Neural cell (in vitro differentiated cells): ENCODE measurements around the gene ATP12A. TPM values are rescaled to one million over a fixed set of nuclear protein-coding genes. Genes with fewer than 3 reads are reported as not detected.

Source experiments
- H2AFZ ChIP-seq: fragments of 200-600, 300-800 bp; sonication (generic), shearing (Covaris generic); 2 replicates; pipeline ENCODE4 v1.6.0; 2014; ENCODE audit warnings: low read depth, mild to moderate bottlenecking, antibody characterized with exemption, low read length, moderate library complexity
- H3F3A ChIP-seq: fragments of 200-600 bp; shearing (Covaris generic); 2 replicates; pipeline ENCODE4 v1.6.1; 2016; ENCODE audit warnings: mild to moderate bottlenecking, moderate library complexity, mixed read lengths, antibody characterized with exemption, low read length; ENCODE audit not compliant: insufficient read depth, poor library complexity, severe bottlenecking
- H3K27ac ChIP-seq: fragments of 200-600, 300-800 bp; sonication (generic), shearing (Covaris generic); 2 replicates; pipeline ENCODE4 v1.5.1; 2014; ENCODE audit warnings: mild to moderate bottlenecking, low read length, moderate library complexity
- H3K27me3 ChIP-seq: fragments of 300-800, 200-600 bp; sonication (generic), shearing (Covaris generic); 2 replicates; pipeline ENCODE4 v1.6.0; 2014; ENCODE audit warnings: mild to moderate bottlenecking, low read depth, low read length, moderate library complexity; ENCODE audit not compliant: insufficient read depth
- H3K36me3 ChIP-seq: fragments of 300-800, 200-600 bp; sonication (generic), shearing (Covaris generic); 2 replicates; pipeline ENCODE4 v1.5.1; 2014; ENCODE audit warnings: mild to moderate bottlenecking, antibody characterized with exemption, low read length, moderate library complexity; ENCODE audit not compliant: insufficient read depth
- H3K4me2 ChIP-seq: fragments of 300-800, 200-600 bp; sonication (generic), shearing (Covaris generic); 2 replicates; pipeline ENCODE4 v1.6.0; 2014; ENCODE audit warnings: mild to moderate bottlenecking, low read length
- H3K4me3 ChIP-seq: fragments of 300-800, 200-600 bp; sonication (generic), shearing (Covaris generic); 2 replicates; pipeline ENCODE4 v1.5.1; 2014; ENCODE audit warnings: mild to moderate bottlenecking, low read length, moderate library complexity
- H3K79me2 ChIP-seq: fragments of 200-600 bp; shearing (Covaris generic); replicated peaks from 2 replicates; pipeline ENCODE4 v1.6.0; 2014; ENCODE audit warnings: mild to moderate bottlenecking, low read length, moderate library complexity; ENCODE audit not compliant: insufficient read depth
- H3K9ac ChIP-seq: fragments of 300-800, 200-600 bp; sonication (generic), shearing (Covaris generic); 2 replicates; pipeline ENCODE4 v1.6.1; 2016; ENCODE audit warnings: mild to moderate bottlenecking, low read length, mixed read lengths
- H3K9me2 ChIP-seq: fragments of 200-600 bp; shearing (Covaris generic); 2 replicates; pipeline ENCODE4 v1.6.1; 2016; ENCODE audit warnings: mild to moderate bottlenecking, low read length, mixed read lengths; ENCODE audit not compliant: insufficient read depth
- H3K9me3 ChIP-seq: fragments of 200-600, 300-800 bp; sonication (generic), shearing (Covaris generic); 2 replicates; pipeline ENCODE4 v1.6.1; 2016; ENCODE audit warnings: mild to moderate bottlenecking, mixed run types, low read length, moderate library complexity, mixed read lengths
- H4K20me1 ChIP-seq: fragments of 200-600 bp; shearing (Covaris generic); 2 replicates; pipeline ENCODE4 v1.6.1; 2016; ENCODE audit warnings: mild to moderate bottlenecking, mixed run types; ENCODE audit not compliant: insufficient read depth
- EP300 ChIP-seq: fragments of 450-650 bp; conservative IDR thresholded peaks from 2 replicates; pipeline ENCODE4 v1.6.1; 2014; ENCODE audit warnings: antibody characterized with exemption, mild to moderate bottlenecking, moderate library complexity; ENCODE audit not compliant: poor library complexity, severe bottlenecking
- EZH2 ChIP-seq: fragments of 200-600, 300-800 bp; shearing (Covaris generic), sonication (generic); IDR thresholded peaks from 2 replicates; pipeline ENCODE4 v1.6.1; 2014; ENCODE audit warnings: antibody characterized with exemption, low read length, borderline replicate concordance, mild to moderate bottlenecking; ENCODE audit not compliant: insufficient read depth, poor library complexity, severe bottlenecking
- MXI1 ChIP-seq: fragments of 450-650 bp; conservative IDR thresholded peaks from 2 replicates; pipeline ENCODE4 v1.6.1; 2014; ENCODE audit warnings: antibody characterized with exemption, mild to moderate bottlenecking; ENCODE audit not compliant: poor library complexity, severe bottlenecking
- POLR2AphosphoS5 ChIP-seq: IDR thresholded peaks from 2 replicates; pipeline ENCODE4 v1.6.1; 2012
- RAD21 ChIP-seq: fragments of 450-650 bp; conservative IDR thresholded peaks from 2 replicates; pipeline ENCODE4 v1.6.1; 2014; ENCODE audit warnings: antibody characterized with exemption, mild to moderate bottlenecking, moderate library complexity
- REST ChIP-seq: IDR thresholded peaks from 2 replicates; pipeline ENCODE4 v1.6.1; 2012; ENCODE audit warnings: borderline replicate concordance
- SMC3 ChIP-seq: fragments of 450-650 bp; conservative IDR thresholded peaks from 2 replicates; pipeline ENCODE4 v1.6.1; 2014; ENCODE audit warnings: antibody characterized with exemption, mild to moderate bottlenecking, moderate library complexity; ENCODE audit not compliant: poor library complexity
- TAF1 ChIP-seq: IDR thresholded peaks from 2 replicates; pipeline ENCODE4 v1.6.1; 2012; ENCODE audit warnings: low read depth
- polyA plus RNA-seq: library from polyadenylated mRNA; depleted of rRNA; stranded (reverse); fragments of >200 nt; gene quantifications from 2 replicates; pipeline ENCODE4 v1.2.3, GENCODE V29; 2014
- TF ChIP-seq, protein P1 (sequence below): fragments of 450-650 bp; IDR thresholded peaks from 2 replicates; pipeline ENCODE4 v1.5.1; 2014; ENCODE audit warnings: antibody characterized with exemption, mild to moderate bottlenecking, moderate library complexity; ENCODE audit not compliant: poor library complexity, severe bottlenecking

Gene ATP12A
- polyA plus RNA-seq, 1 donor from 2014 or later = not detected

- no peaks in the 10 kb centered on the region for H3K9me3 ChIP-seq
- no peak overlapping the region for H3K9ac ChIP-seq
- H2AFZ ChIP-seq = no peak overlapping the region
- no peaks in the 10 kb centered on the region for H3K79me2 ChIP-seq
- no peaks in the 10 kb centered on the region for H4K20me1 ChIP-seq
- H3K9me2 ChIP-seq = no peaks in the 10 kb centered on the region
- TF ChIP-seq POLR2AphosphoS5 (no peak), REST (no peak), MXI1 (no peak), EP300 (no peak), RAD21 (no peak), TAF1 (no peak), SMC3 (no peak), EZH2 (no peak)
- TF ChIP-seq, protein P1, sequence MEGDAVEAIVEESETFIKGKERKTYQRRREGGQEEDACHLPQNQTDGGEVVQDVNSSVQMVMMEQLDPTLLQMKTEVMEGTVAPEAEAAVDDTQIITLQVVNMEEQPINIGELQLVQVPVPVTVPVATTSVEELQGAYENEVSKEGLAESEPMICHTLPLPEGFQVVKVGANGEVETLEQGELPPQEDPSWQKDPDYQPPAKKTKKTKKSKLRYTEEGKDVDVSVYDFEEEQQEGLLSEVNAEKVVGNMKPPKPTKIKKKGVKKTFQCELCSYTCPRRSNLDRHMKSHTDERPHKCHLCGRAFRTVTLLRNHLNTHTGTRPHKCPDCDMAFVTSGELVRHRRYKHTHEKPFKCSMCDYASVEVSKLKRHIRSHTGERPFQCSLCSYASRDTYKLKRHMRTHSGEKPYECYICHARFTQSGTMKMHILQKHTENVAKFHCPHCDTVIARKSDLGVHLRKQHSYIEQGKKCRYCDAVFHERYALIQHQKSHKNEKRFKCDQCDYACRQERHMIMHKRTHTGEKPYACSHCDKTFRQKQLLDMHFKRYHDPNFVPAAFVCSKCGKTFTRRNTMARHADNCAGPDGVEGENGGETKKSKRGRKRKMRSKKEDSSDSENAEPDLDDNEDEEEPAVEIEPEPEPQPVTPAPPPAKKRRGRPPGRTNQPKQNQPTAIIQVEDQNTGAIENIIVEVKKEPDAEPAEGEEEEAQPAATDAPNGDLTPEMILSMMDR = no peak
- no peak overlapping the region for H3K4me2 ChIP-seq
- no peak overlapping the region for H3K4me3 ChIP-seq
- H3K36me3 ChIP-seq = no peaks in the 10 kb centered on the region
- peaks cover 59% of the 10 kb centered on the region for H3K27me3 ChIP-seq
- H3K27ac ChIP-seq = no peak overlapping the region
- H3F3A ChIP-seq = no peaks in the 10 kb centered on the region
Observed at GRCh38 chr13:24744247-24744646, 64.0 kb downstream of the ATP12A start.

DNA sequence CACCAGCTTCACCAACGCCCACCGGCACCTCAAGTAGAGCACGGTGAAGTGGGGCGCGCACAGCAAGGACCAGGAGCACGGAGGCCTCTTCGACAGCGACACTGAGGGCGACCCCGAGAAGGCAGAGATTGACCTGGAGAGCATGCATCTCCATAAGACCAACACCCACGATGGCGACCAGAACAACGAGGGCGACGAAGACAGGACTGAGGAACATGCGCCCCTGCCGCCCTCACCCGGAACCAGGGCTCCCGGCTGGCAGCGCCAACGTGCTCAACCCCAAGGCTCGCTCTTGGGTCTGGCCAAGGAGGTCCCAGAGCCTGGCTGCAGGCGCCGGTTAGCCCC is 65.3 kb downstream of the ATP12A start:
- H3K4me3 ChIP-seq = no peak overlapping the region
- H3K36me3 ChIP-seq = no peaks in the 10 kb centered on the region
- no peak for TF ChIP-seq TAF1
- no peak for TF ChIP-seq RAD21
- no peak for TF ChIP-seq MXI1
- TF ChIP-seq POLR2AphosphoS5 = no peak
- TF ChIP-seq REST = no peak
- no peak for TF ChIP-seq SMC3
- TF ChIP-seq EP300 = no peak
- TF ChIP-seq EZH2 = no peak
- TF ChIP-seq, protein P1 = no peak
- H2AFZ ChIP-seq = no peak overlapping the region
- H3K9ac ChIP-seq = no peak overlapping the region
- no peak overlapping the region for H3K4me2 ChIP-seq
- H4K20me1 ChIP-seq = no peaks in the 10 kb centered on the region
- H3K27me3 ChIP-seq = peaks cover 64% of the 10 kb centered on the region
- H3K9me3 ChIP-seq = no peaks in the 10 kb centered on the region
- no peaks in the 10 kb centered on the region for H3K9me2 ChIP-seq
- no peaks in the 10 kb centered on the region for H3K79me2 ChIP-seq
- no peak overlapping the region for H3K27ac ChIP-seq
- no peaks in the 10 kb centered on the region for H3F3A ChIP-seq
